ENCODE data around the gene EGFR. TPM values are rescaled to one million over a fixed set of nuclear protein-coding genes. Genes with fewer than 3 reads are reported as not detected.

Gene EGFR
- total and polyA plus RNA-seq, 2 donors (not counting 3 experiments of a cell fraction or from before 2014, with no cell fraction given): 1.5 to 4.1 TPM

DNA sequence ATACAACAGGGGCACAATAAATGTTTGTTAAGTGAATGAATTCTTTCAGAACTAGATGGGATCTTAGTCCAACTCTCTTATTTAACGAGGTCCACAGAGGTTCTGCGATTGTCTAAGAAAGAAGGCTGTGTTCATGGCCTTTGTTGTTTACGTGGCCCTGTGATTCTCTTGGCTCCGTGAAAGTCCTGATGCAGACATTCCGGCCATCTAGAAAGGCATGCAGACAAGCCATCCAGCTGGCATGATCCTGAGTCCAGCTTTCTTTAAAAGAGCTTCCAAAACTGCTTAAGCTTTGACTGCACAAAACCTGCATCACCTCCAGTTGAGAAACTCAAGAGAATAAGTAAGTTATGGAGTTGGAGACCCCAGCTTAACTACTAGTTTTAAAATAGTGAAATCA, 26.0 kb downstream of the EGFR start:
- Histone ChIP-seq H3K4me1 (ENCODE audit: control insufficient read depth, extremely low read depth, insufficient read depth, low read length) (no peaks in the 10 kb centered on the region), H4K20me1 (replicated peaks; ENCODE audit: control insufficient read depth, extremely low read depth, insufficient read depth, low read length) (no peaks in the 10 kb centered on the region), H3K27ac (ENCODE audit: insufficient read depth, low read depth, low read length) (no peak overlapping the region), H3K9ac (replicated peaks; ENCODE audit: extremely low read depth, insufficient read depth, low read length) (no peak overlapping the region), H3K79me2 (ENCODE audit: control insufficient read depth, insufficient read depth, low read length) (no peaks in the 10 kb centered on the region), H3K4me2 (ENCODE audit: insufficient read depth, low read length) (no peak overlapping the region), H3K27me3 (ENCODE audit: control insufficient read depth in 2 of 2, insufficient read depth in 2 of 2, low read length in 2 of 2) (no peaks in the 10 kb centered on the region), H2AFZ (ENCODE audit: low read depth, low read length) (no peak overlapping the region), H3K9me3 (replicated peaks; ENCODE audit: control insufficient read depth, insufficient read depth, low read length) (no peaks in the 10 kb centered on the region), H3K4me3 (replicated peaks in 1 of 3; ENCODE audit: insufficient read depth in 1 of 3, low read depth in 1 of 3, low read length in 3 of 3) (no peak overlapping the region), H3K36me3 (ENCODE audit: control insufficient read depth in 2 of 2, extremely low read depth in 1 of 2, insufficient read depth in 2 of 2, low read length in 2 of 2) (no peaks in the 10 kb centered on the region), H3K9me1 (replicated peaks; ENCODE audit: control insufficient read depth, extremely low read depth, insufficient read depth, low read length) (no peaks in the 10 kb centered on the region)
- dilution Hi-C loops (cut with MboI; ENCODE audit: extremely low pct_ligation_motif_present, low sequenced_read_pairs): no loop called here
- no peak for TF ChIP-seq MAX (IDR thresholded peaks at IDR 0.05; ENCODE audit: insufficient read depth, insufficient read length)
- TF ChIP-seq JUN (IDR thresholded peaks at IDR 0.05; ENCODE audit: borderline replicate concordance, insufficient read depth, insufficient read length, low read depth): no peak
- no peak for TF ChIP-seq POLR2AphosphoS5 (IDR thresholded peaks at IDR 0.05; ENCODE audit: insufficient read depth, low read depth, low read length)
- no peak for TF ChIP-seq FOS (IDR thresholded peaks at IDR 0.05; ENCODE audit: borderline replicate concordance, insufficient read depth, low read length)
- no peak for TF ChIP-seq EZH2 (IDR thresholded peaks at IDR 0.05; ENCODE audit: borderline replicate concordance, low read depth, low read length, severe bottlenecking)
- no peak for TF ChIP-seq MYC (IDR thresholded peaks at IDR 0.05; ENCODE audit: low read depth, low read length)
- TF ChIP-seq, protein P1, sequence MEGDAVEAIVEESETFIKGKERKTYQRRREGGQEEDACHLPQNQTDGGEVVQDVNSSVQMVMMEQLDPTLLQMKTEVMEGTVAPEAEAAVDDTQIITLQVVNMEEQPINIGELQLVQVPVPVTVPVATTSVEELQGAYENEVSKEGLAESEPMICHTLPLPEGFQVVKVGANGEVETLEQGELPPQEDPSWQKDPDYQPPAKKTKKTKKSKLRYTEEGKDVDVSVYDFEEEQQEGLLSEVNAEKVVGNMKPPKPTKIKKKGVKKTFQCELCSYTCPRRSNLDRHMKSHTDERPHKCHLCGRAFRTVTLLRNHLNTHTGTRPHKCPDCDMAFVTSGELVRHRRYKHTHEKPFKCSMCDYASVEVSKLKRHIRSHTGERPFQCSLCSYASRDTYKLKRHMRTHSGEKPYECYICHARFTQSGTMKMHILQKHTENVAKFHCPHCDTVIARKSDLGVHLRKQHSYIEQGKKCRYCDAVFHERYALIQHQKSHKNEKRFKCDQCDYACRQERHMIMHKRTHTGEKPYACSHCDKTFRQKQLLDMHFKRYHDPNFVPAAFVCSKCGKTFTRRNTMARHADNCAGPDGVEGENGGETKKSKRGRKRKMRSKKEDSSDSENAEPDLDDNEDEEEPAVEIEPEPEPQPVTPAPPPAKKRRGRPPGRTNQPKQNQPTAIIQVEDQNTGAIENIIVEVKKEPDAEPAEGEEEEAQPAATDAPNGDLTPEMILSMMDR (IDR thresholded peaks at IDR 0.05; ENCODE audit: extremely low read depth in 1 of 2, insufficient read depth in 1 of 2, low read depth in 1 of 2, low read length in 2 of 2): no peak
- no peak for TF ChIP-seq POLR2A (IDR thresholded peaks at IDR 0.05; ENCODE audit: low read depth, low read length)
- no peak for TF ChIP-seq GATA2 (IDR thresholded peaks at IDR 0.05; ENCODE audit: insufficient read depth, insufficient read length, low read depth, low read length)
- ChIA-PET CTCF (interaction anchor here (1.2 kb wide), 1 partner anchor 9 kb away, joined by 3 read pairs; no protein-coding TSS in a partner anchor), POLR2A (no interaction called here)
- DNase-seq (ENCODE audit: low read depth, low spot score) (no peak), FAIRE-seq (no peak)
- intact Hi-C loops (cut with micrococcal nuclease): no loop called here
- no TSS peak for BruUV-seq (replicated peaks)

Data from endothelial cell of umbilical vein (primary cell).